ENCODE measurements around the gene KRTAP2-1.
"Not testable (repeated sequence)": the region's sequence is repeated elsewhere in the genome, so short reads cannot be mapped to it uniquely, and the experiment has no call there.

DNA sequence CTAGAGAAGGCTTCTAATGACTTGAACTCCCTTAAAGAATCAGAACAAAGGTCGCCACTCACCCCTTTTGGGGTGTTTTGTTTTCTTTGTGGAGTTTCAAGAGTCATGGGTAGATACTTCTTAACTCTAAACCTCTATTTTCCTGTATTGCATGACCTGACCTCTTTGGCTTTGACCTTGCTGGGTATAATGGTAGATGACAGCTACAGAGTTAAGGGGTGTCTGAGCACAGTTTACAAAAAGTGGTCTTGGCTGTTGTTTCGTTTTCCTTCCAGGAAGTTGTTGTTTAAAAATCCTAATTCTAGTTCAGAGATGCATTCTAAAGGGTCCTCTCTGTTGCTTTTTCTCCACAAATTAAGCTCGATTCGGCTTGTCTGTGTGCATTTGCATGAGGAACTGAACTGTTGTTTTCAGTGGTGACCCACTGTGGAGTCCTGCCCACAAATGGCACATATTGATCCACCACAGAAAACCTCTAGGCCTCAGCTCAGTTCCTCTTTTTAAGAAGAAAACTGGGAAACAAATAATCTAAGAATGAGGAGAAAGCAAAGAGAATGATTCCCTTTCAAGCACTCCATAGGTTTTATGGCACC, 41.7 kb upstream of the KRTAP2-1 start:
- TF ChIP-seq, protein P1, sequence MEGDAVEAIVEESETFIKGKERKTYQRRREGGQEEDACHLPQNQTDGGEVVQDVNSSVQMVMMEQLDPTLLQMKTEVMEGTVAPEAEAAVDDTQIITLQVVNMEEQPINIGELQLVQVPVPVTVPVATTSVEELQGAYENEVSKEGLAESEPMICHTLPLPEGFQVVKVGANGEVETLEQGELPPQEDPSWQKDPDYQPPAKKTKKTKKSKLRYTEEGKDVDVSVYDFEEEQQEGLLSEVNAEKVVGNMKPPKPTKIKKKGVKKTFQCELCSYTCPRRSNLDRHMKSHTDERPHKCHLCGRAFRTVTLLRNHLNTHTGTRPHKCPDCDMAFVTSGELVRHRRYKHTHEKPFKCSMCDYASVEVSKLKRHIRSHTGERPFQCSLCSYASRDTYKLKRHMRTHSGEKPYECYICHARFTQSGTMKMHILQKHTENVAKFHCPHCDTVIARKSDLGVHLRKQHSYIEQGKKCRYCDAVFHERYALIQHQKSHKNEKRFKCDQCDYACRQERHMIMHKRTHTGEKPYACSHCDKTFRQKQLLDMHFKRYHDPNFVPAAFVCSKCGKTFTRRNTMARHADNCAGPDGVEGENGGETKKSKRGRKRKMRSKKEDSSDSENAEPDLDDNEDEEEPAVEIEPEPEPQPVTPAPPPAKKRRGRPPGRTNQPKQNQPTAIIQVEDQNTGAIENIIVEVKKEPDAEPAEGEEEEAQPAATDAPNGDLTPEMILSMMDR (IDR thresholded peaks at IDR 0.05; ENCODE audit: low read depth, low read length), result not testable (repeated sequence)
- TF ChIP-seq EZH2phosphoT487 (IDR thresholded peaks at IDR 0.05; ENCODE audit: low read depth), result not testable (repeated sequence)

All from OCI-LY3 (cell line).